T-helper 2 cell treated with Interferon-gamma antibody and Interleukin-4, amounts not matched to agents 5 μg/mL and 100 μg/mL, for 36 hours (primary cell): ENCODE data around the gene DEDD.

Experiments
- DNase-seq: peaks from one replicate; pipeline ENCODE4 v3.0.0; 2021; ENCODE audit warnings: low spot score
- H3K27ac Mint-ChIP-seq: one replicate; pipeline ENCODE4 v1.8.0; 2021; ENCODE audit warnings: mild to moderate bottlenecking, mixed read lengths
- H3K27me3 Mint-ChIP-seq: one replicate; pipeline ENCODE4 v1.8.0; 2021; ENCODE audit warnings: low read depth, mixed read lengths
- H3K36me3 Mint-ChIP-seq: one replicate; pipeline ENCODE4 v1.8.0; 2021; ENCODE audit warnings: low read depth, mixed read lengths
- H3K4me1 Mint-ChIP-seq: one replicate; pipeline ENCODE4 v1.8.0; 2021; ENCODE audit warnings: low read depth, mixed read lengths
- H3K4me3 Mint-ChIP-seq: one replicate; pipeline ENCODE4 v1.8.0; 2022; ENCODE audit warnings: mild to moderate bottlenecking, moderate library complexity, mixed read lengths
- H3K9me3 Mint-ChIP-seq: one replicate; pipeline ENCODE4 v1.8.0; 2021; ENCODE audit warnings: mixed read lengths

DEDD gene, protein sequence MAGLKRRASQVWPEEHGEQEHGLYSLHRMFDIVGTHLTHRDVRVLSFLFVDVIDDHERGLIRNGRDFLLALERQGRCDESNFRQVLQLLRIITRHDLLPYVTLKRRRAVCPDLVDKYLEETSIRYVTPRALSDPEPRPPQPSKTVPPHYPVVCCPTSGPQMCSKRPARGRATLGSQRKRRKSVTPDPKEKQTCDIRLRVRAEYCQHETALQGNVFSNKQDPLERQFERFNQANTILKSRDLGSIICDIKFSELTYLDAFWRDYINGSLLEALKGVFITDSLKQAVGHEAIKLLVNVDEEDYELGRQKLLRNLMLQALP

DNA sequence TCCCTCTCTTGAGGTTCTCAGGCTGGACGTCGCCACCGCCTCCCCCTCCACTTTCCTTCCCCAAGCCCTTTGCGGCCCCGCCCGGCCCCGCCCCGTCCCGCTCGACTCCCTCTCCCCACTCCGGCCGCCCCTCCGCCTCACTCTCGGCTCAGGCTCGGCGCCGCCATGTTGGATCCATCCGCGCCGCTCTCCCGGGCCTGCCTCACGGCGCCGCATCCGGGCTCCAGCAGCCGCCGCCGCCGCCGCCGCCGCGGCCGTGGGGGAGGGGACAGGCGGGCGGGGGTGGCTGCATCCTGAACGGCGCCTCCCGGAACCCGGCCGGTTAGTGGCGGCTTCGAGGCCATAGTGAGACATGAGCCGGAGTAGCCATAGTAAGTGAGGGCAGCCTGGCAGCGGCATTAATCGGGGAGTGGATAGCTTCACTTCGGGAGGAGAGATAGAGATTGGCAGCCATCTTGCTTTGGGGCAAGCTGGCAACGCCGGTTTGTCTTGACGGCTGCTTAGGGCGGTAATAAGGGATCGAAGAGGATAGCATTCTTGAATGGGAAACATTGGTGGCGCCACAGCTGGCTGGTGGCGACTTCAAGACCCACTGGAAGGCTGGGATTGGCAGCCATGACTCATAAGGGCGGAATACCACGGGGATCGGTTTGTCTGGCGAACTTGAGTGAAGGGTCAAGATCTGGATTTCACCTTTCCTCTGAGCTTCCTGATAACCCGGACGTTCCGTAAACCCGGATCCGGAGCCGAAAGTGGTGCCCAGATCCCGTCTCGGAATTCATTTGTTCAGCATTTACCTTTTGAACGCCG lies at the start of gene DEDD:
Gene DEDD, minus strand, starts transcription at position 258 of the 810 bp plus-strand sequence. CDS start 8,205 bp downstream, outside the sequence.
- Mint-ChIP-seq H3K4me1 (peaks cover 36% of the 10 kb centered on the region), H3K36me3 (peaks cover 20% of the 10 kb centered on the region), H3K27me3 (no peaks in the 10 kb centered on the region), H3K4me3 (no peak within 1 kb of the TSS), H3K27ac (no peak within 1 kb of the TSS), H3K9me3 (no peaks in the 10 kb centered on the region)
- DNase-seq: peak; percentile 94

DNA sequence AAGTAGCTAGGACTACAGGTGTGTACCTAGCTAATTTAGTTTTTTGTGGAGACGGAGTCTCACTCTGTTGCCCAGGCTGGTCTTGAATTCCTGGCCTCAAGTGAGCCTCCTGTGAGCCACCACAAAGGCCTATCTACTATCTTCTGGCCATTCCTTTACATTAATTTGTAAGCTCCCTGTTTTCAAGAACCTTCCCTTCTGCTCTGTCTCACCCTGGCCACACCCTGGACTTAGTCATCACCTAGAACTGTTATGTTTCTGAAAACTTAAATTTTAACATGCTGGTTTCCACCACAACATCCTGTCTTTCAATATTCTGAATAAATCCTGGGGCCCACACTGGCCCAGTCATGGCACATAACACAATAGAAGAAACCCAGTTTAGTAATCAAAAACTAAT lies 49.7 kb upstream of the DEDD start:
- Mint-ChIP-seq H3K9me3 (no peaks in the 10 kb centered on the region), H3K36me3 (peaks cover 9% of the 10 kb centered on the region), H3K27ac (peak overlapping the region; percentile 97), H3K27me3 (no peaks in the 10 kb centered on the region), H3K4me3 (peak overlapping the region; percentile 67), H3K4me1 (peaks cover 64% of the 10 kb centered on the region)
- DNase-seq: peak; percentile 73

DNA sequence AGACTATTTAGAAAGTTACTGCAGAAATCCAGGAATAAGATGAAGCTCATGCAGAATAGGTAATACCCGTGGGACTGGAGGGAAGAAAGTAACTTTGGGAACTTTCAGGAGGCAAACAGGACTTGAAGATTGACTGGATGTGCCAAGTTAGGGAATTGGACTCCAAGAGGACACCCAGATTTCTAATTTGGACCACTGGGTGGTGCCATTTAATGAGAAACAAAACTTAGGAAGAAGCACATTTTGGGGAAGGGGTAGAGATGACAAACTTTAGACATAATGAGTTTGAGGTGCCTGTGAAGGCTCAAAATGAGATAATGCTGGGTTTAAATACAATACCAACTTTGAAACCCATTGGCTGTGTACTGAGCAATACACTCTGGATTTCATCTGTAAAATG lies 48.2 kb upstream of the DEDD start:
- no peak for DNase-seq
- Mint-ChIP-seq H3K9me3 (no peaks in the 10 kb centered on the region), H3K4me3 (peak overlapping the region; percentile 2), H3K4me1 (peaks cover 62% of the 10 kb centered on the region), H3K36me3 (peaks cover 19% of the 10 kb centered on the region), H3K27me3 (no peaks in the 10 kb centered on the region), H3K27ac (peak overlapping the region; percentile 64)

DNA sequence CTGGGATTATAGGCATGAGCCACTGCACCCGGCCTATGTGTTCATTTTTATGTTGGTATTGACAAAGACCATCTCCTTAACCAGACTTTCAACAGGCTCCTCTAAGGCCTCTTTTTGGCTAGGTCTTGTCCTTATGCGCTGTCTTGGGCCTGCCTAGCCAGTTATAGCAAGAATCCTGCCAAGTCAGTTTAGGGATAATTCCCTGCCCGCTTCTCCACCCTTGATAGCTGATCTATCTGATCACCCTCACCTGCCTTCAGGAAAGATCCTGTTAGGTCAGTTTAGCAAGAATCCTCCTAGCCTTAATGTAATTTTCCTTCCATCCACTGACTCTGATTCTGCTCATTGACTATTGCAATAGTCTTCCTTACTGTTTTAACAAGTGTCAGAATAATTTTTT lies 47.2 kb upstream of the DEDD start:
- Mint-ChIP-seq H3K4me1 (peaks cover 60% of the 10 kb centered on the region), H3K27me3 (no peaks in the 10 kb centered on the region), H3K9me3 (no peaks in the 10 kb centered on the region), H3K36me3 (peaks cover 28% of the 10 kb centered on the region), H3K4me3 (no peak overlapping the region), H3K27ac (no peak overlapping the region)
- no peak for DNase-seq

DNA sequence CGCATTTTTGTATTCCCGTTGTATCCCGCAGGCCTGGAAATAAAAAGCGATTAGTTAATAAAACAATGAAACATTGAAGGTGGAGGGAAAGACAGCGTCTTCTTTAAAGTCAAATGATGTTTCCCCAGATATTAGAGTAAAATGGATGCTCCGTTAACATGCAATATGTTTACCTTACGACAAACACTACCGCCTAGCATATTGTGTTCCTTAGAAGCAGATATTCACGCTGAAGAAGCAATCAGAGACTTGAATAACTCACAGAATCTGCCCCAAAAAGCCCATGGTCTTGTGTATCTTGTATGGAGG lies 45.4 kb upstream of the DEDD start:
- no peaks in the 10 kb centered on the region for H3K9me3 Mint-ChIP-seq
- peak overlapping the region; percentile 100 for H3K4me3 Mint-ChIP-seq
- H3K4me1 Mint-ChIP-seq: peaks cover 49% of the 10 kb centered on the region
- no peaks in the 10 kb centered on the region for H3K27me3 Mint-ChIP-seq
- H3K27ac Mint-ChIP-seq: peak overlapping the region; percentile 100
- DNase-seq: no peak
- peaks cover 40% of the 10 kb centered on the region for H3K36me3 Mint-ChIP-seq

DNA sequence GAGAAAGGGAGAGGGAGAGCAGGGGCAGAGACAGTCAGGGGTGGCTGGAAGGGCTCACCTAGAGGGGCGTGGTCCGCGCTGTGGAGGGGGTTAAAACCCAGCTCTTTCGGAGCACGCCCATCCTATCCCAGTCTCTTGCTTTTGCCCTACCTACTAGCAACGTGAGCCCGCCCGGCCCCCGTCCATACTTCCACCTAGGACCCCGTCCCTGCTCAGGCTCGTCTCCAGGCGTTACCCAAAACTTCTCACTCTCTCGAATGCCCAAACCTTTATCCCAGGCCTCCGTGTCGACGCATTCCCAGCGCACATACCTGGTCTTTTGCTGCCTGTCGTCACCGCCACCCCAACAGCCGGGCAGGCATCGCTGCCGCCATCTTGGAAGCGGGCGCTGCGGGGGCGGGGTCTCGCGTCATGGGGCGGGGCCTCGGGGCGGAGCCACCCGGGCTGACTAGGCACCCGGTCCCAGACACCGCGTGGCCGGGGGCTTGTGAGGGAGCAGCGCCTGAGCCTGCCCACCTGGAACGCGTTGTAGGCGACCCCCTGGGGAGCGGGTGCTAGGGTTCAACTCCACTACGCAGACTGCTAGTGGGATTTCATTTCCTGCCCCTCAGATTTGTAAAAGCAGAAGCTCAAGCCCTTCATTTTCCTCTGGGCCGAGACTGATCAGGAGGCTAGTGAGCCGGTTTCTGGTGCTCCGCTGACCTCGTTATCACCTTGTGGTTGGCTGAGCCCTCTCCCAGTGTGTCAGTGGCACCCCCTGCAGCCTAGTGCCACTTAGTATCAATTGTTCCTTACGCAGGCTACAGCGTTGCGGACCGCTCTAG lies 44.9 kb upstream of the DEDD start, which contains the start of gene B4GALT3:
Gene B4GALT3, minus strand, starts transcription at position 396 of the 824 bp plus-strand sequence. CDS start 1,447 bp downstream, outside the sequence.
- H3K36me3 Mint-ChIP-seq: peaks cover 43% of the 10 kb centered on the region
- DNase-seq: peak; percentile 91
- no peaks in the 10 kb centered on the region for H3K27me3 Mint-ChIP-seq
- H3K27ac Mint-ChIP-seq: peak within 1 kb of the TSS; percentile 100
- peak within 1 kb of the TSS; percentile 100 for H3K4me3 Mint-ChIP-seq
- no peaks in the 10 kb centered on the region for H3K9me3 Mint-ChIP-seq
- H3K4me1 Mint-ChIP-seq: peaks cover 45% of the 10 kb centered on the region

DNA sequence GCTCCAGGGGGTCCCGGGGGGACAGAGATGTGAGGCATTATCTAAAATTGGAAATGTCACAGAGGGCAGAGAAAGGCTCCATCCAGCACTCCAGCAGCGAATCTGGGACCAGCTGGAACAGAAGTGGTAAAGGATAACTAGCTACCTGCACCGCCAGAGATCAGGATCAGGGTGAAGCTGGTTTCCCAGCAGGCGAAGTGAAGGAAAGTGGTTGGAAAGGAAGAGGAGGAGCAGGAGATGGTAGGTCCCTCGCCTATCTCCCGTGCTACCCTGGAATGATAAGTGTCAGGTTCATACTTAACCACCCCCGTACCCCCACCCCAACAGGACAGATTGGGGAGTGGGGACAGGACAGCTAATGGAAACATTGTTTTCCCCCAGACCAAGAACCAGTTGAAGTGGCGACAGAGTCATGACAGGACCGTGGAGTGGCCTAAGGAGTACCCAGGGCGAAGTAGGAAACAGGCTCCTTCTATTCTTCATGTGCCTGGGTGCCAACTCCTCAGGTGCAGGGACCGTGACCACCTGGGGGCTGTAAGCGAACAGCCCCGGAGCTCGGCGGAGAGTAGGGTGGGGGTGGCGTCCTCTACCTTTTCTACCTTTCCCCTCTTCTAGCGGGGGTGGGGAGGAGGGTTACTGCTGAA lies 44.1 kb upstream of the DEDD start:
- Mint-ChIP-seq H3K4me1 (peaks cover 41% of the 10 kb centered on the region), H3K27me3 (no peaks in the 10 kb centered on the region), H3K36me3 (peaks cover 43% of the 10 kb centered on the region), H3K27ac (peak overlapping the region; percentile 100), H3K9me3 (no peaks in the 10 kb centered on the region), H3K4me3 (peak overlapping the region; percentile 100)
- DNase-seq: no peak

DNA sequence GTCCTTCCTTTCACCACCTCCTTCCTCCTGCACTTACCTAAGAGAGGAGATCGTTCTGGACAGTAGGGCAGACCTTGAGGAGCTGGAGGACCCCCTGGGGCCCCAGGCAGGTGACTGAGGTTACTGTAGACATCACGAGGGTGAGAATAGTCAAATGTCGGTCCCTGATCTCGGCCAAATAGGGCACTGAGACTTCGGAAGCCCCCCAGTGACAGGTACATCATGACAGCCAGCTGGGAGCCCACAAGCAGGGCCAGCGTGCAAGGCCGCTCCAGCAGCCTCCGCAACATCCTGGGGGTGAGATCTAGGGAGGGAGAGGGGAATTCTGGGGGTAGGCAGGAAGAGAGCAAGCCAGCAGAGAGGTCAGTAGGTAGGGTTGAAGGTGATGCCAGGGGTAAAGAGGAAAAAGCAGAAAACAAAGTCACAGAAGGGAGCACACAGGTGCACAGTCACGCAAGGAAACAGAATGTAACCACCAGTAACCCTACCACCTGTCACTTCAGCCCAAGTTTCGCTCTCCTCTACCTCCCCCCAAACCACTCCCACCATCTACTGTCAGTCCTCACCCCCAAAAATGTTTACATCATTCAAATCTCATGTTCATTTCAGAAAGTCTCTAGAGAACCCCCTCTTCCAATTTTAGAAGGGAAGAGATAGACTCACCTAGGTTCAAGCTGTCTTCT lies 43.4 kb upstream of the DEDD start:
- Mint-ChIP-seq H3K4me3 (peak overlapping the region; percentile 100), H3K27ac (peak overlapping the region; percentile 100), H3K9me3 (no peaks in the 10 kb centered on the region), H3K27me3 (no peaks in the 10 kb centered on the region), H3K4me1 (peaks cover 38% of the 10 kb centered on the region), H3K36me3 (peaks cover 48% of the 10 kb centered on the region)
- DNase-seq: no peak

DNA sequence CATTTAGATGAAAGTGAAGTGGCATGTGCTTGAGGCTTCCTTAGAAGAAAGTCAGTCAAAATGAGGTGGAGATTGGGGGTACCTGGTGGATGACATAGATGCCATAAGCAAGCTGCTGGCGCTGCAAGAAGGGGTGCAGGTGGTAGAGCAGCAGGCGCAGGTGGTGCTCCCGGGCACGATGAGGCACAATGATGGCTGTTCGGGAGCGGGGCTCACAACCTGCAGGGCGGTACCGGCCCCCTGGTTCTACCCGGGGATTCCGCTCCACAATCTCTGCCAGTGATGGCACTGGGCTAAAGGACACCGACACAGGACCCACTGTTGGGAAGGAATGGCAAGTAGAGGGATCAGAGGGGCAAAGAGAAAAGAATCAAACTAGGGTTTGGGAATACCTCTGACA lies 42.4 kb upstream of the DEDD start:
- peak overlapping the region; percentile 100 for H3K27ac Mint-ChIP-seq
- H3K36me3 Mint-ChIP-seq: peaks cover 54% of the 10 kb centered on the region
- H3K27me3 Mint-ChIP-seq: no peaks in the 10 kb centered on the region
- H3K9me3 Mint-ChIP-seq: no peaks in the 10 kb centered on the region
- H3K4me3 Mint-ChIP-seq: peak overlapping the region; percentile 32
- peaks cover 29% of the 10 kb centered on the region for H3K4me1 Mint-ChIP-seq
- DNase-seq: no peak

DNA sequence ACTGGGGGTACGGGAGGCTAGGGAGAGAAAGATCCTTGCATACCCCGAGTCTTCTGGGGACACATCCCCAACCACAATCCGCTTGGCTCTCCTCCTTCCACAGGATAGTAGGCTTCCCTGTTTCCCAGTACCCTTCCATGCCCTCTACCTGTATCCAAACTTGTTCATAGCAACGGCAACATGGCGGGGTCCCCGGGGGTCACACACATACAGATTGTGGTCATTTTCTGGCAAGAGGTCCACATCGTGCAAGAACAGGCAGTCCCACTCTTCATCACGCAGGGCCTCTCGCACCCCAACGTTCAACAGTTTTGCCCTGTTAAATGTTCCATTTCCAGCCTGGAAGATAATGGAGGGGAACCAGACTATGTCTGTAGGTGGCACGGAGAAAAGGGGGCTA lies 41.2 kb upstream of the DEDD start:
- no peak overlapping the region for H3K4me3 Mint-ChIP-seq
- H3K9me3 Mint-ChIP-seq: no peaks in the 10 kb centered on the region
- H3K36me3 Mint-ChIP-seq: peaks cover 58% of the 10 kb centered on the region
- no peak for DNase-seq
- no peaks in the 10 kb centered on the region for H3K27me3 Mint-ChIP-seq
- H3K4me1 Mint-ChIP-seq: peaks cover 28% of the 10 kb centered on the region
- H3K27ac Mint-ChIP-seq: peak overlapping the region; percentile 13

DNA sequence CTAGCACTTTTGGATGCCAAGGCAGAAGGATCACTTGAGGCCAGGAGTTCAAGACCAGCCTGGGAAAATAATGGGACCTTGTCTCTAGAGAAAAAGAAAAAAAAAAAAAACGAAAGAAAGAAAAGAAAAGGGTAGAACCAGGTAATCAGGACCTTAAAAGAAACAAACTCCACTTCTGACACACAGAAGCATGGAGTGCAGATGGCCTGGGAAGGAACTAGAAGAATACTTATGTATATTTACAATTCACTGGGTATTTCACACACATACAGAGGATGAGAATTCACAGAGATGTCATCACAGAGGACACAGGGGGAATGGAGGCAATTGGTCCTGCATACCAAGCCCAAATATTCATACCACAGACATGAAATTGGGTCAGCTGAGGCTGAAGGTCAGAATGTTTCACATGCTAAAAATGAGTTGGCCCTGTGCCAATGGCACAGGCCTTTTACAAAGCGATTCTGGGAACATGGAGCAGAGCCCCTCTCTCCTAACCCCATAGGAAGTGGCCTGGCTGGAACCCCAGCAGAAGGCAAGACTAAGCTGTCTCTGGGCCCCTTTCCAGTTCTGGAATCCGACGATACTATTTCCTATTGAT lies 40.4 kb upstream of the DEDD start:
- Mint-ChIP-seq H3K9me3 (no peaks in the 10 kb centered on the region), H3K27me3 (no peaks in the 10 kb centered on the region), H3K27ac (no peak overlapping the region), H3K4me1 (peaks cover 27% of the 10 kb centered on the region), H3K4me3 (no peak overlapping the region), H3K36me3 (peaks cover 62% of the 10 kb centered on the region)
- DNase-seq: no peak

DNA sequence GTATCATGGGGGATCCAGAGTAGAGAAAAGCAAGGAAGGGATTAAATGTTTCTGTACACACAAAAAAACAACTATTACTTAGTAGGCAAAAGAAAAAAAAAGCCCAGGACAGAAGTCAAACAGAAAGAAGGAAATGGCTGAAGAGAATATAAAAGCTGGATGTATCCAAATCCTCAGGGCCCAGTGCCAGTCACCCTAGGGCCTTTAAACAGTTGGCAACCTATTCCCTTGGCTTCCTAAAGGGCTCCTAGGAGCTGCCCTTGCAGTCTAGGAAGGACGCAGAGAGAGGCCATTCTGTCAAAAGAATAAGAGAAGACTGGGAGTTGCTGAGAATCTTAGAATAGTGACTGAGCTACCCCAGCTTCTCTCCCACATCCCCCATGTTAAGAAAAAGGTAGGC lies 39.9 kb upstream of the DEDD start:
- no peak for DNase-seq
- Mint-ChIP-seq H3K27ac (no peak overlapping the region), H3K4me3 (no peak overlapping the region), H3K9me3 (no peaks in the 10 kb centered on the region), H3K36me3 (peaks cover 62% of the 10 kb centered on the region), H3K27me3 (no peaks in the 10 kb centered on the region), H3K4me1 (peaks cover 22% of the 10 kb centered on the region)

DNA sequence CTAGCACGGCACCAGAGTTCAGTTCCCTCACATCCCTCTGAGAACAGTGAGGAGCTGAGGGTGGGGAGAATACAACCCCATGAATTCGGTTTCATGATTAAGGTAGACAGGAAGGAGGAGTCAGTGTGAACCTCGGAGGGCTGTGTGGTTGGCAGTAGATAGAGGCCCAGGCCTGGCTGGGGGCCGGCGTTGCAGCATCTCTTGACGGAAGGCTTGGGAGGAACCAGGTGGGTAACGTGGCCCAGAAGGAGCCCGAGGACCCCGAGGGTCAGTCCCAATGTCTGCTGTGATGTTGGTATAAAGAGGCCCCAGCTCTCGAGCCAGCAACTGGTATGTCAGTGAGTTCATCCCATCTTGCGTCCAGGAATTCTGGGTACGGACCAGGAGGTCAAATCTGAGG lies 39.2 kb upstream of the DEDD start:
- H3K27me3 Mint-ChIP-seq: no peaks in the 10 kb centered on the region
- DNase-seq: no peak
- no peak overlapping the region for H3K27ac Mint-ChIP-seq
- no peaks in the 10 kb centered on the region for H3K9me3 Mint-ChIP-seq
- peaks cover 59% of the 10 kb centered on the region for H3K36me3 Mint-ChIP-seq
- peaks cover 27% of the 10 kb centered on the region for H3K4me1 Mint-ChIP-seq
- no peak overlapping the region for H3K4me3 Mint-ChIP-seq
